NCI-H2029 treated with DMSO at 0.1 percent for 48 hours (cell line): ENCODE results near the gene LRRTM4.
"Not testable (repeated sequence)": the region's sequence is repeated elsewhere in the genome, so short reads cannot be mapped to it uniquely, and the experiment has no call there.

Experiments
- DNase-seq: peaks from one replicate; lab custom pipeline; 2025; lab: John Stamatoyannopoulos, UW

LRRTM4 gene

GRCh38 chr2:77314721-77315120 lies 207.5 kb downstream of the LRRTM4 start:
- DNase-seq = no peak

GRCh38 chr2:77310416-77310815 lies 211.8 kb downstream of the LRRTM4 start:
- no peak for DNase-seq

GRCh38 chr2:77309725-77310124 lies 212.5 kb downstream of the LRRTM4 start:
- no peak for DNase-seq

DNA sequence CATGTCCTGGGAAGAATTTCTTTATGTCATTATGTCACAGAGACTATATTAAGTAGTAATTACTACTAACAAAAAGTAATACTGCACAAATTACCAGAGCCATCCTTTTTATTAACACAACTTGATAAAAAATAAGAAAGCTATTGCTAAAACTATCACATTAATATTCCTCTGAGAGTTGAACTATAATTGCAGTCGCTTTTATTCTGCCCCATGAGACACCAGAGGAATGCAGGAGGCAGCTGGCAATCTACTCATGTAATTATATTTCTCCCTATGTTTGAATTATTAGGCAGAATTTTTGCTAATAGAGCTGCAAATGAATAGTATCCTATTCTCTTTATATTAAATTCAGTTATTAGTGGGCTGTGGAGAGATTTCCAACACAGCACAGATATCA lies 220.7 kb downstream of the LRRTM4 start:
- DNase-seq = no peak

DNA sequence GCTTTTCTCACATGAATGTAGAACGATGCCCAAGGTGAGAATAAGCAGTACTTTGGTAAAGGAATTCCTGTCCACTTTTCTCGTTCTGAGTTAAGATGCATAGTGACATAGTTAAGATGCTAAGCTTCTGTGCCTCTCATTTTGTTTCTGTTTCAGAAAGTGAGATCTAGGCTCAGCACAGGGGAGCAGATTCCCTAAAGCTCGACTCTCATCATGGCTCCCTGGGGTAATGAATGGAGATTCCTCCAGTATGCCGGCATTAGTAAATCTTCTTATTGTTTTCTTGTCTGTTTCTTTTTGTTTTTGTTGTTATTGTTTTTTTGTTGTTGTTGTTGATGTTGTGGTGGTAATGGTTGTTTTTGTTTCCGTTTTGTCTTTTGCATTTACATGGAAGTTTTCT lies 225.4 kb downstream of the LRRTM4 start:
- DNase-seq = no peak

DNA sequence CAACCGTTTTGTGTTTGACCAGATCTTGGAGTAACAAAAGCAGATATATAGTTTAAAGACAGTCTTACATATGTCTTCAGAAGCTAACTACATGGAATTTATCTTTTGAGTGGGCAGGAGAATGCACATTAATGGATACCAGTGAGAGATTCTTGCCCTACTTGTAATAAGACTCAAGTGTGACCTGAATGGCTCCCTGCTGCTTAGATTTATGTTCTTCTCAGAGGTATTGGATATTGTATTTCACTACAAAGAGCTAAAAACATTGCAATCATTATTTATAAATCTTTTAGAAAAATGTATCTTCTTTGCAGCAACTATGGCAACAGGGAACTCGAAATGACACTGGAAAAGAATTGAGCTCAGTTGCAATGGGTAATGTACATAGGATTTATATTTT lies 227.7 kb downstream of the LRRTM4 start:
- DNase-seq = no peak

GRCh38 chr2:77284353-77284752 lies 237.8 kb downstream of the LRRTM4 start:
- DNase-seq = no peak

DNA sequence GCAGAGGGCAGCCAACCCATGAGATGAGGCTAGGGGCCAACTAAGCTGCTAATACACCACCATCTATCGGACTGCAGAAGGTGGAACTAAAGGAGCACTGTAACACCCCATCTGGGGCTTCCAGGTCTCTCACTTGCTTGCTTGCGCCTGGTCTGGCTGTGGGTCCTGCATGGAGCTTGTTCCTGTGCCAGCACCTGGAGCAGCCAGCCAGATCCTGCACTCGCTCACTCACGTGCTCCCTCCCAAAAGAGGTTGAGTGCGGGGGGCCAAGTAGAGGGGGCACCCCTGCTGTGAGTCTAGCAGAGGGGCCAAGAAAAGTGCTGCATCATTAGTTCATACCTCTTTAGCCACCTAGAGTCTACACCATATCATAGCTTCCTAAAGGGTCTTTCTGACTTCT lies 250.9 kb downstream of the LRRTM4 start:
- no peak for DNase-seq

DNA sequence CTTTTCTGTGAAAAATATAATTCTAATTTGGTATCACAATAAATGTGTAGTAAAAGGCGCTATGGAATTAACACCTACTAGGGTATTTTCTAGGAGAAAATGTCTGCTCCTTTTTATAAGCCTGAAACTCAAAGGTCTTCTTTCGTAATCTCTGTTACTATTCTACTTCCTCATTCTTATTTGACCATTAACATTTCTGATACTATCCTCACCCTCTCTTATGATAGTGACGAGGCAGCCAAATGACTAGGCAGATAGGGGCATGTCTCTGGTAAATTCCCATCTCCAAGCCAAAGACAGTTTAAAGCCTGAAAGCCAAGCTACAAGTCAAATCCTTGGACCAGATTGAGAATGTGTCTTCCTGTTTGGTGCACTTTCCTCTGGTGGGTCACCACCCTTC lies 251.7 kb downstream of the LRRTM4 start:
- DNase-seq = no peak

DNA sequence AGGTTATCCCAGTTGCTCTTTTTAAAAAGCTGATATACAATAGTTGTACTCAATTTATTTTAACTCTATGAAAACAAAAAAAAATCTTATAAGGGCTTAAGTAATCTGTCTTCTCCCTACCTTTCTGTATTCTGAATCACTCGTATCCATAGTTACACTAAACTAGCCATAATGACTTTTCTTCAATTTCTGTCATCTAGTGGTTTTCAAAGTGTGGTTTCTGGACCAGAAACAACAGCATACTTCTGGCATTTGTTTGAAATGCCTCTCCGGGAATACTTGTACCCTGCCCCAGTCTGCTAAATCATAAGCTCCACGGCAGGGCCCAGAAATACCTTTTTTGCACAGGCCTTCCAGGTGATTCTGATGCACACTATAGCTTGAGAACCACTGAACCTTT lies 253.6 kb downstream of the LRRTM4 start:
- DNase-seq = no peak

DNA sequence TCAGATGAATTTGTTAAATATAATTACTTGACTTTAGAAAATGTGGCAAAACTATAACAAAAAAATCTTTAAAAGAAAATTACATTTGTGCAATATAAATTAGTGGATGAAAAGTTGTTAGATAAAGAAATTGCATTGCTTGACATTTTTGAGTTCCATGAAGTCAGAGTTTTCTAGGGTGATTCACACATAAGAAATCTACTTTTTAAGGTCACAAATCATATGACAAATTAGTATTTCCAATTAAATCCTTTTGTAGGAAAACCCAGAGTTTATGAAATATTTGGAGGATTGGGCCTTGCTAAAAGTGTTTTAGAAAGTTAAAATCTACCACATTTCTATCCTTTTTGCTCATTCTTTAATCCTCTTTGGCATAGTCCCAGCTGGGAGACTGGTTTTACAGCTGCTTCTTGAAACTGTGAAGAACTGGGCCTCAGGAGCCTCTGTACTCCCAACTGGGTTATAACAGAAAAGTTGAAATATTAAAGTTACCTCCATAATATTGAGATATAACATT lies 289.2 kb downstream of the LRRTM4 start:
- no peak for DNase-seq

DNA sequence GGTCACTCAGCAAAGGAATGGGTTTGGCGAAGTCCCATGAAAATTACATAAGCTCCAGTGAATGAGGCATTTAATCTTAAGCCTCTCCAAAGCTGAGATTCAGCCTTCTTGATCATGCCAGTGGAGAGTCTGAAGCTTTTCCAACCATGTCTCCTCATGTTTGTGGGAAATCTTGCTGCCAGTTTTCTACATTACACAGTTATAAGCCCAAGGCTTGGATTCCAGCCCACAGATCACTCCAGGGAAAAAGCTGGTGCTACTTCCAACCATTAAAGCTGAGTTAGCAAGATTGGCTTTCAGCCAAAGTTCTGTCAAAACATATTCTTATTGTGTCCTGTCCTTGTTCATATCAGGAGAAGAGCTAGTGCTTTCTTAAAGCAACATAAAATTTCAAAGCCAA lies 293.8 kb downstream of the LRRTM4 start:
- no peak for DNase-seq

- no peak for DNase-seq
These were observed 311.5 kb downstream of the LRRTM4 start for GRCh38 chr2:77210725-77211124.

DNA sequence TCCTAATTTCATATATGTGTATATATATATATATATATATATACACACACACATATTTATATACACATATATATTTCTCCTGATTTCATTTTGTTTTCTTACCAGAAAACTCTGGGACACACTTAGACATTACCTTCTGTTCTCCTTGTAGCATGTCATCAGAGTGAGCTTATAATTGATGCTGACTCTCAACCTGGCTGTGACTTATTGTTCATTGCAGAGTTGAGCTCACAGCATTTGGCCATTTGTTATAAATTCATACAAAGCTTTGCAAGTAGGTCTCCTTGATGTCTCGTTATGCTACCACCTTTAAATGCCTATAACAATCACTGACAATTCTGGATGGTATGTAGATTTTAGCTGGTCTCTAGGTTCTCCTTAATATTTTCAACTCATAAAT lies 314.8 kb downstream of the LRRTM4 start:
- no peak for DNase-seq

DNA sequence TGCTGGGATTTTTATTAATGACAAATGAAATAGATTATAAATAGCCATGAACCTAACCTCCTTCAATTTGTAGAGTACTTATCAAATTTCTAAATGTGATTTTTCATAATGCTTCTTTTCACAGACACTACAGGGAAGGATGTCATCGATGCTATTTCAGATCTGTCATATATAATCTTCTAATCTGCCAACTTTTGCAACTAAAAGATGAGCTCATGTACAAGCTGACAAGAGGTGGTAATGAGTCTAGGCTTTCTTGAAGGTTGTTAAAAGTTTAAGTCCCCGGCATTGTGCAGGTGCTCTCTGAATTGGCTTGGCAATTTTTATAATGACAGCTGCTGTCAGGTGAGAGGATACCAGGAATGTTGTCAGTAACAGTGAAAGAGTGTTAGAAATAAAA lies 320.4 kb downstream of the LRRTM4 start:
- no peak for DNase-seq

GRCh38 chr2:77199411-77199810 lies 322.8 kb downstream of the LRRTM4 start:
- no peak for DNase-seq

GRCh38 chr2:77193858-77194448 lies 328.2 kb downstream of the LRRTM4 start:
- DNase-seq = no peak

DNA sequence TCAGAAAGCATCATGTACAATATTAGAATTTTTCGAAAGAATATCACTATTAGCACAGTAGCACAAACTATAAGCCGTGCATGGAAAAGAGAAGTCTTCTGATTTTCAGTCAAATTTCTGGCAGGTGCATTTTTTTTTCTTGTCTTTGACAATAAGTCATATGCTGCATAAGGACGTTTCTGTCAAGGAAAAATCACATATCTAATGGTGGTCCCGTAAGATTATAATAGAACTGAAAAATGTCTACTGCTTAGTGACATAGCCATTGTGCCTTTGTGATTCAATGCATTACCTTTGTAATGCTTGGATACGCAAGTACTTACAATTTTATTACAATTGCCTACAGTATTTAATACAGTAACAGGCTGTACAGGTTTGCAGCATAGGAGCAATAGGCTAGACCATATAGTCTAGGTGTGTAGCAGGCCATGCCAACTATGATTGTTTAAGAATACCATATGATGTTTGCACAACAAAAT lies 329.3 kb downstream of the LRRTM4 start:
- DNase-seq = no peak

DNA sequence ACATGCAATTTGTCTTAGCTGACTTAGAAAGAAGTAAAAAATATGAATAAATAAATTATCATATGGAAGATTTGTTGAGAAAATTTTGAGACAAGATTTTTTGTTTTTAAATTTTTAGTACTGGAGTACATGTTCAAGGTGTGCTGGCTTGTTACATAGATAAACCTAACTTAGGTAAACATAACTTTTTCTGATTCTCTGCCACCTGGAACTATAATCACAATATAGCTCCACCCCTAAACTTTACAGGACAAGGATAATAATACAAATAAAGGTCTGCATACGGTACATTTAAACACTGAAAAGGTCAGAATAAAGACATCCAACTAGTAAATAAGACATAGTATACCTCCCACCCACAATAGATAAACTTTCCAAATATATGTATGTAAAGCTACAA lies 330.5 kb downstream of the LRRTM4 start:
- DNase-seq = no peak

- DNase-seq = no peak
These were observed 331.3 kb downstream of the LRRTM4 start for GRCh38 chr2:77190721-77191346.

- no peak for DNase-seq
These were observed 337.1 kb downstream of the LRRTM4 start for GRCh38 chr2:77185052-77185451.

- DNase-seq = no peak
These were observed 342.9 kb downstream of the LRRTM4 start for GRCh38 chr2:77179297-77179696.

- not testable (repeated sequence) for DNase-seq
These were observed 346.9 kb downstream of the LRRTM4 start for GRCh38 chr2:77175266-77175780.

DNA sequence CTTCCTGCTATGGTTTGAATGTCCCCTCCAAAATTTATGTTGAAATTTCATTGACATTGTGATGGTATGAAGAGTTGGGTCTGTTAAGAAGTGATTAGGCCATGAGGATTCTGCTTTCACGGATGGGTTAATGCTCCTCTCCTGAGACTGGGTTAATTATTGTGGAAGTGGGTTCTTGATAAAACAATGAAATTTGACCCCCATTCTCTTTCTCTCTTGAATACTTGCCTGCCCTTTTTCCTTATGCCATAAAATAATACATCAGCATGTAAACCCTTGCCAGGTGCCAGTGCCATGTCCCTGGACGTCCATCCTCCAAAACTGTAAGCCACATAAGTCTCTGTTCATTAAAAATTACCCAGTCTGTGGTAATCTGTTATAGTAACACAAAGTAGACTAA lies 352.8 kb downstream of the LRRTM4 start:
- no peak for DNase-seq
